GM23338 (cell line): ENCODE data around the gene RAD52. TPM values are rescaled to one million over a fixed set of nuclear protein-coding genes. Genes with fewer than 3 reads are reported as not detected.

Experiments used
- ATAC-seq: fragments of 200-7000 bp; cut with Tn5 transposase; 3 replicates; pipeline ENCODE4 v1.9.1; 2020
- DNase-seq: peaks from one replicate; pipeline ENCODE4 v3.0.0-alpha.2; 2015; ENCODE audit warnings: low spot score
- H2AFZ ChIP-seq: fragments of 200-600 bp; sonication (generic); 2 replicates; pipeline ENCODE4 v1.8.0; 2016; ENCODE audit warnings: antibody characterized with exemption, mild to moderate bottlenecking, moderate library complexity
- H3F3A ChIP-seq: fragments of 200-600 bp; sonication (generic); replicated peaks from 2 replicates; pipeline ENCODE4 v1.8.0; 2017; ENCODE audit warnings: antibody characterized with exemption, mixed run types, low read depth
- H3K27ac ChIP-seq: fragments of 200-600 bp; sonication (generic); 2 replicates; pipeline ENCODE4 v1.6.1; 2016; ENCODE audit warnings: low read depth
- H3K27me3 ChIP-seq: fragments of 200-600 bp; sonication (generic); 2 replicates; pipeline ENCODE4 v1.8.0; 2016; ENCODE audit warnings: mild to moderate bottlenecking, mixed run types, moderate library complexity; ENCODE audit not compliant: insufficient read depth
- H3K36me3 ChIP-seq: fragments of 200-600 bp; sonication (generic); 2 replicates; pipeline ENCODE4 v1.8.0; 2016; ENCODE audit warnings: mild to moderate bottlenecking; ENCODE audit not compliant: insufficient read depth
- H3K4me1 ChIP-seq: fragments of 200-600 bp; sonication (generic); 2 replicates; pipeline ENCODE4 v1.8.0; 2016; ENCODE audit warnings: mild to moderate bottlenecking, moderate library complexity; ENCODE audit not compliant: insufficient read depth
- H3K4me2 ChIP-seq: fragments of 200-600 bp; sonication (generic); 2 replicates; pipeline ENCODE4 v1.7.1; 2017; ENCODE audit warnings: mixed run types
- H3K4me3 ChIP-seq: fragments of 200-600 bp; sonication (generic); 2 replicates; pipeline ENCODE4 v1.6.1; 2016; ENCODE audit warnings: mixed run types
- H3K79me2 ChIP-seq: fragments of 200-600 bp; sonication (generic); replicated peaks from 2 replicates; pipeline ENCODE4 v1.8.0; 2017; ENCODE audit warnings: mild to moderate bottlenecking; ENCODE audit not compliant: insufficient read depth
- H3K9me2 ChIP-seq: fragments of 200-600 bp; sonication (generic); 2 replicates; pipeline ENCODE4 v1.8.0; 2017; ENCODE audit not compliant: insufficient read depth
- H4K20me1 ChIP-seq: fragments of 200-600 bp; sonication (generic); replicated peaks from 2 replicates; pipeline ENCODE4 v1.8.0; 2017; ENCODE audit warnings: mild to moderate bottlenecking; ENCODE audit not compliant: insufficient read depth
- H3K27ac Mint-ChIP-seq: 2 replicates; pipeline ENCODE4 v1.8.0; 2020; ENCODE audit warnings: inconsistent platforms, mild to moderate bottlenecking, moderate library complexity, mixed read lengths
- H3K27me3 Mint-ChIP-seq: 3 replicates; pipeline ENCODE4 v1.8.0; 2022; ENCODE audit warnings: low read depth, mild to moderate bottlenecking, moderate library complexity, mixed read lengths, inconsistent platforms; ENCODE audit not compliant: insufficient read depth, poor library complexity
- H3K36me3 Mint-ChIP-seq: 3 replicates; pipeline ENCODE4 v1.8.0; 2021; ENCODE audit warnings: low read depth, mild to moderate bottlenecking, inconsistent platforms, moderate library complexity, mixed read lengths
- H3K4me1 Mint-ChIP-seq: 3 replicates; pipeline ENCODE4 v1.8.0; 2020; ENCODE audit warnings: mild to moderate bottlenecking, inconsistent platforms, mixed read lengths
- H3K4me3 Mint-ChIP-seq: 3 replicates; pipeline ENCODE4 v1.8.0; 2021; ENCODE audit warnings: moderate library complexity, mild to moderate bottlenecking, inconsistent platforms, mixed read lengths
- H3K9me3 Mint-ChIP-seq: 3 replicates; pipeline ENCODE4 v1.8.0; 2020; ENCODE audit warnings: moderate library complexity, mild to moderate bottlenecking, inconsistent platforms, mixed read lengths
- CREB1 ChIP-seq: fragments of 250-450 bp; sonication (Bioruptor Pico); IDR thresholded peaks from 2 replicates; pipeline ENCODE4 v1.5.0; 2020; ENCODE audit warnings: low read depth, mild to moderate bottlenecking, moderate library complexity
- EZH2 ChIP-seq: fragments of 200-600 bp; sonication (generic); IDR thresholded peaks from one replicate; pipeline ENCODE4 v1.8.0; 2017; ENCODE audit warnings: antibody characterized with exemption, mild to moderate bottlenecking, low read depth; ENCODE audit not compliant: unreplicated experiment
- EZH2phosphoT487 ChIP-seq: fragments of 200-600 bp; sonication (generic); IDR thresholded peaks from one replicate; pipeline ENCODE4 v1.8.1; 2018; ENCODE audit warnings: antibody characterized with exemption; ENCODE audit not compliant: unreplicated experiment
- JUNB ChIP-seq: IDR thresholded peaks from one replicate; pipeline ENCODE4 v1.6.1; 2016; ENCODE audit warnings: antibody characterized with exemption; ENCODE audit not compliant: unreplicated experiment
- NANOG ChIP-seq: IDR thresholded peaks from 2 replicates; pipeline ENCODE4 v1.6.1; 2016; ENCODE audit warnings: antibody characterized with exemption, borderline replicate concordance
- POLR2AphosphoS5 ChIP-seq: IDR thresholded peaks from 2 replicates; pipeline ENCODE4 v1.6.1; 2016; ENCODE audit warnings: antibody characterized with exemption, low read depth
- STAT1 ChIP-seq: IDR thresholded peaks from one replicate; pipeline ENCODE4 v1.6.1; 2016; ENCODE audit warnings: antibody characterized with exemption; ENCODE audit not compliant: unreplicated experiment
- ZNF114 ChIP-seq: fragments of 250-450 bp; sonication (Bioruptor Pico); IDR thresholded peaks from 2 replicates; pipeline ENCODE4 v1.5.0; 2020; ENCODE audit warnings: mild to moderate bottlenecking, moderate library complexity
- ZNF331 ChIP-seq: fragments of 250-450 bp; sonication (Bioruptor Pico); IDR thresholded peaks from 2 replicates; pipeline ENCODE4 v1.5.0; 2020; ENCODE audit warnings: low read depth, mild to moderate bottlenecking, moderate library complexity
- polyA plus RNA-seq: library from polyadenylated mRNA; unstranded; fragments of >200 nt; fragmentation: Nextera tagmentation; extraction: Ambion mirVana; gene quantifications from 2 replicates; pipeline ENCODE4 v1.2.1, GENCODE V29; 2016
- total RNA-seq: library from RNA; depleted of rRNA; stranded (reverse); fragments of >200 nt; shearing (Covaris generic); gene quantifications from 2 replicates; pipeline ENCODE4 v1.2.3, GENCODE V29; 2014
- TF ChIP-seq, protein P1 (sequence below), 2 experiments: fragments of 200-600 bp in 1 of 2; sonication (generic) in 1 of 2; conservative IDR thresholded peaks; 2 replicates each; pipeline versions ENCODE4 v1.5.1 to v1.6.1; 2016 to 2017; ENCODE audit warnings: antibody characterized with exemption in 2 of 2, low read depth in 2 of 2, mild to moderate bottlenecking in 2 of 2, moderate library complexity in 1 of 2
- TF ChIP-seq, protein P2 (sequence below): fragments of 250-450 bp; sonication (Bioruptor Pico); IDR thresholded peaks from 2 replicates; pipeline ENCODE4 v1.5.0; 2020; ENCODE audit warnings: mild to moderate bottlenecking, moderate library complexity
- TF ChIP-seq, protein P3 (sequence below): IDR thresholded peaks from 2 replicates; pipeline ENCODE4 v1.6.1; 2016; ENCODE audit warnings: antibody characterized with exemption
- TF ChIP-seq, protein P4 (sequence below): IDR thresholded peaks from one replicate; pipeline ENCODE4 v1.6.1; 2018; ENCODE audit warnings: antibody characterized with exemption; ENCODE audit not compliant: unreplicated experiment

Gene RAD52
- total and polyA plus RNA-seq, 2 experiments from 2014 or later: 10.9 to 21.3 TPM

DNA sequence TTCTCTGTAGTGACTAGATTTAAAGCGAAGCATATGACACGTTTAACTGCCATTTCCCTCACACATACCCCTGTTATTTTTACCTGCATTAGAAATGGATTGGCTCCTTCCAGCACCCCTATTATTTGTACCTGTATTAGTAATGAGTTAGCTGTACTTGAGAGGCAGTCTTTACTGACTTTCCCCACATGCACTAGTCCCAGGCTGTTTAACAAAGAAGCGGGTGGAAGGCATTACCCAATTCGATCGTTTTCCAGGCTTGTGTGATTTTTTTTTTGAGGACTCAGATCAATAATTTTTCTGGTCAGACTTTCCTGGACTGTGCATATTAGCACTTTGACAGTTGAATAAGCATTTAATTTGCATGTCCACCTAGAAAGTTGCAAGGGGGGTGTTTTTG, 46.4 kb downstream of the RAD52 start (continued):
- TF ChIP-seq, protein P1, sequence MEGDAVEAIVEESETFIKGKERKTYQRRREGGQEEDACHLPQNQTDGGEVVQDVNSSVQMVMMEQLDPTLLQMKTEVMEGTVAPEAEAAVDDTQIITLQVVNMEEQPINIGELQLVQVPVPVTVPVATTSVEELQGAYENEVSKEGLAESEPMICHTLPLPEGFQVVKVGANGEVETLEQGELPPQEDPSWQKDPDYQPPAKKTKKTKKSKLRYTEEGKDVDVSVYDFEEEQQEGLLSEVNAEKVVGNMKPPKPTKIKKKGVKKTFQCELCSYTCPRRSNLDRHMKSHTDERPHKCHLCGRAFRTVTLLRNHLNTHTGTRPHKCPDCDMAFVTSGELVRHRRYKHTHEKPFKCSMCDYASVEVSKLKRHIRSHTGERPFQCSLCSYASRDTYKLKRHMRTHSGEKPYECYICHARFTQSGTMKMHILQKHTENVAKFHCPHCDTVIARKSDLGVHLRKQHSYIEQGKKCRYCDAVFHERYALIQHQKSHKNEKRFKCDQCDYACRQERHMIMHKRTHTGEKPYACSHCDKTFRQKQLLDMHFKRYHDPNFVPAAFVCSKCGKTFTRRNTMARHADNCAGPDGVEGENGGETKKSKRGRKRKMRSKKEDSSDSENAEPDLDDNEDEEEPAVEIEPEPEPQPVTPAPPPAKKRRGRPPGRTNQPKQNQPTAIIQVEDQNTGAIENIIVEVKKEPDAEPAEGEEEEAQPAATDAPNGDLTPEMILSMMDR (conservative IDR thresholded peaks at IDR 0.05; ENCODE audit: low read depth in 2 of 2): no peak

DNA sequence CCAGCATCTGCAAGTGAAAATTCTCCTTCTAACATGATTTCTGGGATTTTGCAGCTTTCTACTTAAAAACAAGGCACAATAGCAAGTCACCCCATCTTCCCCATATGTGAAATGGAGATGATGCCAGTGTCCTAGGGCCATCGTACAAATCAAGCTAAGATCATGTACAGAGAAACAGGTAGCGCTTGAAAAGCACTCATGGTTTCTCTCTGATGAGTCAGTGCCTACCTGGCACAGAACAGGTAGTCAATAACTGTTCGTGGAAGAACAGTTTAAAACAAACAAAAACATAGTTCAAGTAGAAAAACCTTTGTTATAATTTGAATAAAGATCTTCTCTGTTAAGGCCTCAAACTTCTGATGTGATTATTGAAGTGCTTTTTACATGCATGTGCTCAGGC, 46.9 kb downstream of the RAD52 start:
- Histone ChIP-seq H2AFZ (no peak overlapping the region), H3K27ac (0 out of 2 replicates have a peak overlapping the region, but pooled peaks have one; percentile 18), H3K4me3 (no peak overlapping the region), H3F3A (0 out of 2 replicates have a peak, but pooled peaks cover 2% of the 10 kb centered on the region), H3K9me2 (no peaks in the 10 kb centered on the region), H4K20me1 (peaks cover 16% of the 10 kb centered on the region; the same call in 1 of the 2 replicates), H3K27me3 (no peaks in the 10 kb centered on the region), H3K4me2 (no peak overlapping the region), H3K36me3 (peaks cover 33% of the 10 kb centered on the region), H3K79me2 (no peaks in the 10 kb centered on the region), H3K4me1 (no peaks in the 10 kb centered on the region)
- no peak for DNase-seq
- Mint-ChIP-seq H3K36me3 (peaks cover 66% of the 10 kb centered on the region), H3K4me1 (peaks cover 11% of the 10 kb centered on the region; the same call in 2 of the 3 replicates), H3K4me3 (no peak overlapping the region), H3K27me3 (no peaks in the 10 kb centered on the region), H3K27ac (peak overlapping the region; percentile 44; the same call in 1 of the 2 replicates), H3K9me3 (no peaks in the 10 kb centered on the region)
- no peak for ATAC-seq
- TF ChIP-seq, protein P2, sequence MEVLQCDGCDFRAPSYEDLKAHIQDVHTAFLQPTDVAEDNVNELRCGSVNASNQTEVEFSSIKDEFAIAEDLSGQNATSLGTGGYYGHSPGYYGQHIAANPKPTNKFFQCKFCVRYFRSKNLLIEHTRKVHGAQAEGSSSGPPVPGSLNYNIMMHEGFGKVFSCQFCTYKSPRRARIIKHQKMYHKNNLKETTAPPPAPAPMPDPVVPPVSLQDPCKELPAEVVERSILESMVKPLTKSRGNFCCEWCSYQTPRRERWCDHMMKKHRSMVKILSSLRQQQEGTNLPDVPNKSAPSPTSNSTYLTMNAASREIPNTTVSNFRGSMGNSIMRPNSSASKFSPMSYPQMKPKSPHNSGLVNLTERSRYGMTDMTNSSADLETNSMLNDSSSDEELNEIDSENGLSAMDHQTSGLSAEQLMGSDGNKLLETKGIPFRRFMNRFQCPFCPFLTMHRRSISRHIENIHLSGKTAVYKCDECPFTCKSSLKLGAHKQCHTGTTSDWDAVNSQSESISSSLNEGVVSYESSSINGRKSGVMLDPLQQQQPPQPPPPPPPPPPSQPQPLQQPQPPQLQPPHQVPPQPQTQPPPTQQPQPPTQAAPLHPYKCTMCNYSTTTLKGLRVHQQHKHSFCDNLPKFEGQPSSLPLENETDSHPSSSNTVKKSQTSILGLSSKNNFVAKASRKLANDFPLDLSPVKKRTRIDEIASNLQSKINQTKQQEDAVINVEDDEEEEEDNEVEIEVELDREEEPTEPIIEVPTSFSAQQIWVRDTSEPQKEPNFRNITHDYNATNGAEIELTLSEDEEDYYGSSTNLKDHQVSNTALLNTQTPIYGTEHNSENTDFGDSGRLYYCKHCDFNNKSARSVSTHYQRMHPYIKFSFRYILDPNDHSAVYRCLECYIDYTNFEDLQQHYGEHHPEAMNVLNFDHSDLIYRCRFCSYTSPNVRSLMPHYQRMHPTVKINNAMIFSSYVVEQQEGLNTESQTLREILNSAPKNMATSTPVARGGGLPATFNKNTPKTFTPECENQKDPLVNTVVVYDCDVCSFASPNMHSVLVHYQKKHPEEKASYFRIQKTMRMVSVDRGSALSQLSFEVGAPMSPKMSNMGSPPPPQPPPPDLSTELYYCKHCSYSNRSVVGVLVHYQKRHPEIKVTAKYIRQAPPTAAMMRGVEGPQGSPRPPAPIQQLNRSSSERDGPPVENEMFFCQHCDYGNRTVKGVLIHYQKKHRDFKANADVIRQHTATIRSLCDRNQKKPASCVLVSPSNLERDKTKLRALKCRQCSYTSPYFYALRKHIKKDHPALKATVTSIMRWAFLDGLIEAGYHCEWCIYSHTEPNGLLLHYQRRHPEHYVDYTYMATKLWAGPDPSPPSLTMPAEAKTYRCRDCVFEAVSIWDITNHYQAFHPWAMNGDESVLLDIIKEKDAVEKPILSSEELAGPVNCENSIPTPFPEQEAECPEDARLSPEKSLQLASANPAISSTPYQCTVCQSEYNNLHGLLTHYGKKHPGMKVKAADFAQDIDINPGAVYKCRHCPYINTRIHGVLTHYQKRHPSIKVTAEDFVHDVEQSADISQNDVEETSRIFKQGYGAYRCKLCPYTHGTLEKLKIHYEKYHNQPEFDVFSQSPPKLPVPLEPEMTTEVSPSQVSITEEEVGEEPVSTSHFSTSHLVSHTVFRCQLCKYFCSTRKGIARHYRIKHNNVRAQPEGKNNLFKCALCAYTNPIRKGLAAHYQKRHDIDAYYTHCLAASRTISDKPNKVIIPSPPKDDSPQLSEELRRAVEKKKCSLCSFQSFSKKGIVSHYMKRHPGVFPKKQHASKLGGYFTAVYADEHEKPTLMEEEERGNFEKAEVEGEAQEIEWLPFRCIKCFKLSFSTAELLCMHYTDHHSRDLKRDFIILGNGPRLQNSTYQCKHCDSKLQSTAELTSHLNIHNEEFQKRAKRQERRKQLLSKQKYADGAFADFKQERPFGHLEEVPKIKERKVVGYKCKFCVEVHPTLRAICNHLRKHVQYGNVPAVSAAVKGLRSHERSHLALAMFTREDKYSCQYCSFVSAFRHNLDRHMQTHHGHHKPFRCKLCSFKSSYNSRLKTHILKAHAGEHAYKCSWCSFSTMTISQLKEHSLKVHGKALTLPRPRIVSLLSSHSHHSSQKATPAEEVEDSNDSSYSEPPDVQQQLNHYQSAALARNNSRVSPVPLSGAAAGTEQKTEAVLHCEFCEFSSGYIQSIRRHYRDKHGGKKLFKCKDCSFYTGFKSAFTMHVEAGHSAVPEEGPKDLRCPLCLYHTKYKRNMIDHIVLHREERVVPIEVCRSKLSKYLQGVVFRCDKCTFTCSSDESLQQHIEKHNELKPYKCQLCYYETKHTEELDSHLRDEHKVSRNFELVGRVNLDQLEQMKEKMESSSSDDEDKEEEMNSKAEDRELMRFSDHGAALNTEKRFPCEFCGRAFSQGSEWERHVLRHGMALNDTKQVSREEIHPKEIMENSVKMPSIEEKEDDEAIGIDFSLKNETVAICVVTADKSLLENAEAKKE (CRISPR knock-in tag): no peak
- TF ChIP-seq NANOG (no peak), JUNB (no peak), EZH2phosphoT487 (no peak), ZNF114 (CRISPR knock-in tag) (no peak), CREB1 (CRISPR knock-in tag) (no peak), STAT1 (no peak), EZH2 (no peak), POLR2AphosphoS5 (no peak), ZNF331 (no peak)
- TF ChIP-seq, protein P3, sequence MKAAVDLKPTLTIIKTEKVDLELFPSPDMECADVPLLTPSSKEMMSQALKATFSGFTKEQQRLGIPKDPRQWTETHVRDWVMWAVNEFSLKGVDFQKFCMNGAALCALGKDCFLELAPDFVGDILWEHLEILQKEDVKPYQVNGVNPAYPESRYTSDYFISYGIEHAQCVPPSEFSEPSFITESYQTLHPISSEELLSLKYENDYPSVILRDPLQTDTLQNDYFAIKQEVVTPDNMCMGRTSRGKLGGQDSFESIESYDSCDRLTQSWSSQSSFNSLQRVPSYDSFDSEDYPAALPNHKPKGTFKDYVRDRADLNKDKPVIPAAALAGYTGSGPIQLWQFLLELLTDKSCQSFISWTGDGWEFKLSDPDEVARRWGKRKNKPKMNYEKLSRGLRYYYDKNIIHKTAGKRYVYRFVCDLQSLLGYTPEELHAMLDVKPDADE: no peak
- TF ChIP-seq, protein P4, sequence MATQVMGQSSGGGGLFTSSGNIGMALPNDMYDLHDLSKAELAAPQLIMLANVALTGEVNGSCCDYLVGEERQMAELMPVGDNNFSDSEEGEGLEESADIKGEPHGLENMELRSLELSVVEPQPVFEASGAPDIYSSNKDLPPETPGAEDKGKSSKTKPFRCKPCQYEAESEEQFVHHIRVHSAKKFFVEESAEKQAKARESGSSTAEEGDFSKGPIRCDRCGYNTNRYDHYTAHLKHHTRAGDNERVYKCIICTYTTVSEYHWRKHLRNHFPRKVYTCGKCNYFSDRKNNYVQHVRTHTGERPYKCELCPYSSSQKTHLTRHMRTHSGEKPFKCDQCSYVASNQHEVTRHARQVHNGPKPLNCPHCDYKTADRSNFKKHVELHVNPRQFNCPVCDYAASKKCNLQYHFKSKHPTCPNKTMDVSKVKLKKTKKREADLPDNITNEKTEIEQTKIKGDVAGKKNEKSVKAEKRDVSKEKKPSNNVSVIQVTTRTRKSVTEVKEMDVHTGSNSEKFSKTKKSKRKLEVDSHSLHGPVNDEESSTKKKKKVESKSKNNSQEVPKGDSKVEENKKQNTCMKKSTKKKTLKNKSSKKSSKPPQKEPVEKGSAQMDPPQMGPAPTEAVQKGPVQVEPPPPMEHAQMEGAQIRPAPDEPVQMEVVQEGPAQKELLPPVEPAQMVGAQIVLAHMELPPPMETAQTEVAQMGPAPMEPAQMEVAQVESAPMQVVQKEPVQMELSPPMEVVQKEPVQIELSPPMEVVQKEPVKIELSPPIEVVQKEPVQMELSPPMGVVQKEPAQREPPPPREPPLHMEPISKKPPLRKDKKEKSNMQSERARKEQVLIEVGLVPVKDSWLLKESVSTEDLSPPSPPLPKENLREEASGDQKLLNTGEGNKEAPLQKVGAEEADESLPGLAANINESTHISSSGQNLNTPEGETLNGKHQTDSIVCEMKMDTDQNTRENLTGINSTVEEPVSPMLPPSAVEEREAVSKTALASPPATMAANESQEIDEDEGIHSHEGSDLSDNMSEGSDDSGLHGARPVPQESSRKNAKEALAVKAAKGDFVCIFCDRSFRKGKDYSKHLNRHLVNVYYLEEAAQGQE: no peak
